GM19397 (cell line): ENCODE data around the gene YPEL4.

ENCODE experiments used
- ATAC-seq: cut with Tn5 transposase; IDR thresholded peaks from one replicate; pipeline ENCODE4 v1.9.1; 2021; ENCODE audit warnings: mild to moderate bottlenecking, moderate library complexity; ENCODE audit not compliant: unreplicated experiment

Gene YPEL4

GRCh38 chr11:57651408-57651807, 1.7 kb upstream of the YPEL4 start:
- no peak for ATAC-seq

- no peak for ATAC-seq
Observed at GRCh38 chr11:57650739-57651090, 1.0 kb upstream of the YPEL4 start.

DNA sequence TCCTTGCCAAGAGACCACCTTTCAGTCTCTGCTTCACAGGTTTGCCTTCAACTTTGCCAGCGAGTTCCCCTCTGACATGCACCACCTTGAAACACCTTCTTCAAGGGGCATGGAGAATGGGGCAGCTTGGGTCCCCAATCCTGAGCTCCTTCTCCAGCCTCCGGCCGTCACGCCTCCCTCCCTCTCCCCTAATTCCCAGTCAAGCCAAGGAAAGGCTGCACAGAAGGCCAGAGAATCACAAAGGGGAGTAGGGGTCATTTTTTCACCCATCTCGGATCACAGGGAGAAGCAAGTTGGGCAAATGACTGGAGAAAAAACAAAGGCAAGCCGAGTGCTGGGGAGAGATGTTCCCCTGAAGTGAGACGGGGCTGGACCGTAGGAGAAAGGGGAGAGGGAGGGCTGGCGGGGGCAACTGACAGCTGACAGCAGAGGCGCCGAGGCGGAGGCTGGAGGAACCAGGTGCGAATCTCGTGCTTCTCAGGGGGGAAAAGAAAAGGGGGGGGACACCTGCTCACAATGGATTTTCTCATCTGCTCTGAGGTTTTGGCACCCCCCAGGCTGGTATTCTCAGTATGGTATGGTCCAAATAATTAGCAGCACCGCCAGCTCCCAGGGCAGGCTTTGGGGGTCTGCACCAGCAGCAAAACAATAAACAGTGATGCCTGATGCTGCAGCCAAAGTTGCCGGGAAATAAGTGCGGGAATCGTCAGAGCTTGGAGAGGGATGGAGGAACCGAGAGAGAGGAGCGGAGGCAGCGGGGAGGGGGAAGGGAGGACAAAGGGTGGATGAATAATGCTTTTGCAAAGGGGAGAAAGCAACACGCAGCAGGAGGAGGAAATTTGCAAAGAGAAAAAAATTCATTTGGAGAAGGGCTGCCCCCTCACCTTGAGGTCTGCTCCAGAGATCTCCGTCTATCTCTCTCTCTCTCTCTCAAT, 644 bp downstream of the YPEL4 start:
- no peak for ATAC-seq

GRCh38 chr11:57647960-57648800, 1.5 kb downstream of the YPEL4 start:
- ATAC-seq, result no peak

- ATAC-seq, result no peak
Observed at GRCh38 chr11:57647372-57647771, 2.3 kb downstream of the YPEL4 start.

- no peak for ATAC-seq
Observed at GRCh38 chr11:57646799-57647303, 2.9 kb downstream of the YPEL4 start.

- ATAC-seq, result no peak
Observed at GRCh38 chr11:57646194-57646798, 3.4 kb downstream of the YPEL4 start.

GRCh38 chr11:57645689-57646085, 4.0 kb downstream of the YPEL4 start:
- no peak for ATAC-seq

DNA sequence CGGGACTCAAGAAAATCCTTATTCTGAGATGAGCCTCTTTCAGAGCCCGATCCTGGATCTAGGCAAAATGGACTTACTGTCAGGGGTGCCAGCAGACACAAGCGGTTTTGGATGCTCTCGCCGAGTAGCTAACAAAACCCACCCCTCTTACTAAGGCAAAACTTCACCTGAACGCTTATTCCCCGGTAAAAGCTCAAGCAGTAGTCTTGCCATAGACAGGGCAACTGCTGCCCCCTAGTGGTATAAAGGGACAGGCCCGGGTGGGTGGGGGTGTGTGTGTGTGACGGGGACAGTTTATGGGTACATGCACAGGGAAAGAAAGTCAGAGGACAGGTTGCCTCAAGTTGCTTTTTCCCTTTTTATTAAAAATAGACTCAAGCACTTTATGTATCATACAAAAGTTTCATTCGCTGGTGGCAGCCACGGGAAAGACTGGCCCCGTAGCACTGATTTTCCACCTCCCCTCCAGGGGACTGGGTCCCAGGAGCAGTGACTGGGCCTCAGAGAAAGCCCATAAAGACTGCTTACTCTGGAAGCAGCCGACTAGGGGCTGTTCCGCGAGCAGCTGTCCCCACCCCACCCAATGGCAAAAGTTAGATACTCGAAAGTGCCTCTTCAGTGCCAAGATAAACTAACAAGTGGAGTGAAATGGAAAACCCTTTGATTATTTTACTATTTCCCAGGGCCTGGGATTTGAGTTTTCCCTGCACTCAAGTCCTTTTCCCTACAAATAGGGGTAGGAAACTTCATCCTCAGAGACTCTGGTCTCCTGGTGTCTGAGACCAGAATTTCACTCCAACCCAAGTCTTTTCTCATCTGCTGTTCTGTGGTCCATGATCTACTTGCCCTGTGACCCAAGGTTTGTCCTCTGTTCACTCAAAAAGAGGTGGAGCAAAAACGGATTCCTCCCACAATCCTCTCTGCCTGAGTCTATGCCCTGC, 4.7 kb downstream of the YPEL4 start:
- peak; percentile 54 for ATAC-seq

DNA sequence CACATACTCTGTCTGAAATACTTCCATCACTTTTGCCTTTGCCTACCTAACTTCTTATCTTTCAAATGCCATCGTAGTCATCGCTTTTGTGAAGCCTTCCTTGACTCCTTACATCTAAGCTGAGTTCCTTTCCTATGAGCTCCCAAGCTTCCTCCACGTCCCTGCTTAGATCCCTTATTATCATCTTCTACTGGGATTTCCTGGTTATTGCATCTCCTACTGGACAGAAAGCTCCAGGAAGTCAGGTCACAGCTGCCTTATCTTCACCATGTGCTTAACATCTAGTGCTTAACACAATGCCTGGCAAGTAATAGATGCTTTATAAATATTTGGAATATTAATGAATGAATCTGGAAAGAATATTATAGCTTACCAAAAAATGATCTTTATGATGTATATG, 5.9 kb downstream of the YPEL4 start:
- no peak for ATAC-seq

DNA sequence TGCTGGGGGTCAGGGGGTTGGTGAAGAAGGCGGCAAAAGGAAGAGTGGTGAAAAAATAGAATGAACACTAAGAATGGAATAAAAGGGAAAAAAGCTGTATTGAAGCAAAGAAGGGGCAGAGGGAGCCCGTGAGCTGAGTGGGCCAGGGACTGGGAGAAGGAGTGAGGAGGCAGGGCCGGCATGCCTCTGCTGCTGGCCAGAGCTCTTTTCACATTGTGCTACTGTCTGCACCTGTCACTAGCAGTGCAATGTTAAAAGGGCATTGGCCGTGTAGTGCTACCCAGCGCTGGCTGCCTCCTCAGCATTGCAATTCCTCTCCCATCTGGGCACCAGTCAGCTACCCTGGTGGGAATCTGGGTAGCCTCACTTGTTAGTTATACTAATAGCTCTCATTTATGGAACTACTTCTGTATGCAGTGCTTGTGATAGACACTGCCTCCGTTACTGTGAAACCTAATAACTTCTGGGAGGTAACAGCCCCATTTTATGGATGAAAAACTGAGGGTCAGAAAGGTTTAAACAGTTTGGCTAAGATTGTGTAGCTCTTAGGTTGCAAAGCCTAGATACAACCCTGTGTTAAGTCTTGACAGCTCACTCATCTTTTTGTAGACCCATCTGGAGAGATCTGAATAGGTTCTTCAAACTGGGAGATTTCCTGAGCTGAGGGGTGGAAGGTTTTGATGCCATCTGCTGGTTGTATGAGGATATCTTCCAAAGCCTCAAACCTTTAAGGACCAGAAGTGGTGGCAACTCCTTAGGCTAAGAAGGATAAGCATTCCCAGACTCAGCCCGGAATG, 8.5 kb downstream of the YPEL4 start:
- ATAC-seq, result no peak

DNA sequence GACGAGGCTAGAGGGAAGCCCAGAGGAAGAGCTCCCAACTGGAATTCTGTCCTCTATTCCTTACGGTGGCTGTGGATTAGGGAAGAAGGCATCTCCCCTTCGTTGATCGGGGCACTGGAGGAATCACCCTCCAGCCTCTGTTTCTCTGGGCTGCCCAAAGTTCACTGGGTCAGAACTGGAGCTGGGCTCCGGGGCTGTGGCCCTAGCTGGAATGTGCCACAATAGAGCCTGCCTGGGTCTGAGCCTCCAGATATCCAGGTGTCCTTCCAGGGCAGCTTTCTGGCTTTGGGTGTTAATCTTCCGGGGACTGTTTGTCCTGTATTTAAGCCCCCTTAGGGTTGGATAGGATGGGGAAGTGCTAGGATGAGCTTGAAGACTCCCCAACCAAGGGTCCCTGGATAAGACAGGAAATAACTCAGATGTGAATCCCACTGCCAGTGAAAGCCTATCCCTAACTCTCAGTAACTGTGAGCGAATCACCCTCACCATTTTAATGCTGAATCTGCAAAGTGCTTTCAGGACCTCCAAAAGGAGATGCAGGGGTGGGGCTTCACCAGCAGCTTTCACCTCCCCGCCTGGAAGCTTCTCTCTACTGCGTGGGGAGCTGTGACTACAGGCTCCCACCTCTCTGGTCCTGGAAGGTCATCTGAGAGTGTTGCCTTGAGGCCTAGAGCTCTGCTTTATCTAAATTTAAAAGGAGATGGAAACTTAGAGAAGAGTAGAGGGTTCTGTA, 9.5 kb downstream of the YPEL4 start:
- no peak for ATAC-seq

DNA sequence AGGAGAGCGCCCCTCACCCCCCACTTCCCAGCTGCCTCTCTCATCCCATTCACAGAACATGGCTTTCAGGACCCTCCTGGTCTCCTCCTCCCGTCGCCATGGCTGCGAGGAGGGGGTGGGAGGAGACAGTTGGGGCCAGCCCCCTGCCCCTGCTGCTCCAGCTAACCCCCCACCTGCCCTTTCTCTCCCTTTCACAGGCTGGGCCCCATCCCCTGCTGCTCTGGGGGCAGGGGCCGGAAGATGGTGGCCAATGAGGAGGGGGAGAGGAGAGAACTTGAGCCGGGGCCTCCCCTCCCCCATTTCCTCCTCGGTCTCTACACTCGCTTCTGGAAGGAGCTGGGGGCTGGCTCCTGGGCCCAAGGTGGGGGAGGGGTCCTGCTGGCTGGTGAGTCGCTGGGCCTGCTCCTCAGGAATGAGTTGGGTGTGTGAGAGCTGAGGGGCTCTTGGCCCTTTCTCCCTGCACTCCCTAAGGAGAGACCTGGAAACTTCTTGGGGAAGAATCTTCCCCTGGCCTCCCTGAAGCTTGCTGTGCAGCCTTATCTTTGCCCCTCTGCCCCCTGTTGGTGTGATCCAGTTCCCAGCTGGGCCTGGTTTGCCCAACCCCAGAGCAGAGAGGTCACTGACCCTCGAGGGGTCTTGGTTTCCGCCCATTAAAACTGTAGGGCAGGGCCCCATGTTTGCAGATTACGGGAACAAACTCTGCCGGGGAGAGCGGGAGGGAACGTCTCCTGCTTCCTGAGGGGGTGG, 10.2 kb downstream of the YPEL4 start:
- ATAC-seq, result no peak

DNA sequence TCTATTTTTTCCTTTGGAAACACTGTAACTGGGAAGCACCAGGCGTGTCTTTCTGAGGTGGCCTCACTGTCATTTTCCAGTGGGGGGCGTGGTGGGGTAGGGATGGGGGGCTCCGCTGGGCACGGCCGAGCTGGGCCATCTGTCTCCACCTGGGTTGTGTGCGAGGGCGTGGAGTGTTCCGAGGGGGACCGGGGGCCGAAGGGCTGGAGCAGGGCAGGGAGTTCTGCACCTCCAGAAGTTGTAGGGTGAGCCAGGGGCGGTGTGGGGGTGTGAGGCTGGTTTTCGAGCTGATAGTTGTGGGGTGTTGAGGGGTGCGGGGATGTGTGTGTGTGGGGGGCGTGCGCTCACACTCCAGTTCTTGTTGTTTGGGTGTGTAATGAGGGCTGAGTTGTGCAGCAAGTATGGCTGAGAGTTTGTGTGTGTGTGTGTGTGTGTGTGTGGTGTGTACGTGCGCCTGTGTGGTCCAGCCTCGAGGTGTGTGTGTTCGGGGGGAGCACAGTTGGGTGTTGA, 10.8 kb downstream of the YPEL4 start:
- ATAC-seq, result no peak

DNA sequence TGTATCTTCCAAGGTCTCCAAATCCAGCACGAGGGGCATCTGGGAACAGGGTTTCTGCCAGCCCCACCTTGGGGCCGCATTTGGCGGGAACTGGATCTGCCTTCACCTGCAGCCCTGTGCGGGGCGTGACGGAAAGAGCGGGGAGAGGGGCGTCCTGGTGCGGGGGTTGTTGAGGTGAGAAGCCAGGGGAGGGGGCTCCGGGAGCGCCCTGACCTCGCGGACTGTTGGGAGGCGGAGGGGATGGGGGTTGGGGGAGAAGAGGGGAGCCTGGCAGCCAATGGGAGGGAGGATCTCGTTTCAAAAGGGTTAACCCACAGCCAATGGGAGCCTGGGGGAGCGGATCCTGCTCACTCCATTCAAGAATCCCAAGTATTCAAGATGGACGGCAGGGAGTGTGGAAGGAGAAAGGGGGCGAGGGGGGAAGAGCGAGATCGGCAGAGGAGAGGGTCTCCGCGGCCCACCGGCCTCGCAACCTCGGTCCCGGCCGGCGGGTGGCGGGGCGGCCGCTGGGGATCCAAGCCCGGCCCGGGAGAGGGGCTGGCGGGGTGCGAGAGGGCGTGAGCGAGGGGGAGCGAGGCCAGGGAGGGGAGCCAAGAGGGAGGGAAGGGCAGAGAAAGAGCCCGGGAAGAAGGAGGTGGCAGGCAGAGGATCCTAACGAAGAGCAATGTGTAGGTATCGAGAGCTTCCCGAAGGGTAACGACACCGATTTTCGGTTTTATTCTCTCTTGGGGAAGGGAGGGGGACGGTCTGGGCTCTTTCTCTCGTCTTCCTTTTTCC, 11.5 kb downstream of the YPEL4 start:
- no peak for ATAC-seq

DNA sequence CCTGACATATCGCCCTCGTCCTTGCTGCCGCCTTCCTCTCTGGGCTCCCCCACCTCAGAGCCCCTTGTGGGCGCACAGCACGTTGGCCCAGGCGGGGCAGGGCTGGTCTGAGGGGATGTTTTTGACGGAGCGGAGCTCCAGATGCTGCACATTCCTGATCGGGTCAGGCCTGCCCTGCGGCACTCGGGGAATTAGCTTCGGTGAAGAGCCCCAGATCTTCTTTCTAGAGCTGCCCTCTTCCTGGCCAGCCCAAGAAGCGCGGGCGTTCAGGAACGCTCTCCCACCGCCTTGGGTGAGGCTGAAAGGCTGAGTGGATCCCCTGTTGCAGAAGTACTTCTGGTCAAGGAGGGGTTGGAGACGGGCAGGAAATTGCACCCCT, 12.1 kb downstream of the YPEL4 start:
- no peak for ATAC-seq

DNA sequence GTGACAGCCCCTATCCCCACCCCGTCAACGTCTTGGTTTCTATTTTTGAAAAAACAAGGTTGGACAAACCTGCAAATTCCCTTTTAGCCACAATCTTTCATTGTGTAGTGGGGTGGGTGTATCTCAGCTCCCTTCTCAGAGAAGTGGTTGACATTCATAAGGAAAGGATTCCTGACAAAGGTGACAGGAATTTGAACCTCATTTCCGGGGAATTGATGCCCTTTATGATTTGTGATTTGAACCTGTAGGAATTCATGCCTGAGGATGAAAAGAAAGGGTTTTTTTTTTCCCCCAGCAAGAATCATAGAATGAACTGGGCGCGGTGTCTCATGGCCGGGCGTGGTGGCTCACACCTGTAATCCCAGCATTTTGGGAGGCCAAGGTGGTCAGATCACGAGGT, 14.5 kb downstream of the YPEL4 start:
- ATAC-seq, result no peak
